ENCODE data around the gene DPEP3.
A peak's percentile ranks its signal among the peaks of the same experiment; 100 is the strongest.

DNA sequence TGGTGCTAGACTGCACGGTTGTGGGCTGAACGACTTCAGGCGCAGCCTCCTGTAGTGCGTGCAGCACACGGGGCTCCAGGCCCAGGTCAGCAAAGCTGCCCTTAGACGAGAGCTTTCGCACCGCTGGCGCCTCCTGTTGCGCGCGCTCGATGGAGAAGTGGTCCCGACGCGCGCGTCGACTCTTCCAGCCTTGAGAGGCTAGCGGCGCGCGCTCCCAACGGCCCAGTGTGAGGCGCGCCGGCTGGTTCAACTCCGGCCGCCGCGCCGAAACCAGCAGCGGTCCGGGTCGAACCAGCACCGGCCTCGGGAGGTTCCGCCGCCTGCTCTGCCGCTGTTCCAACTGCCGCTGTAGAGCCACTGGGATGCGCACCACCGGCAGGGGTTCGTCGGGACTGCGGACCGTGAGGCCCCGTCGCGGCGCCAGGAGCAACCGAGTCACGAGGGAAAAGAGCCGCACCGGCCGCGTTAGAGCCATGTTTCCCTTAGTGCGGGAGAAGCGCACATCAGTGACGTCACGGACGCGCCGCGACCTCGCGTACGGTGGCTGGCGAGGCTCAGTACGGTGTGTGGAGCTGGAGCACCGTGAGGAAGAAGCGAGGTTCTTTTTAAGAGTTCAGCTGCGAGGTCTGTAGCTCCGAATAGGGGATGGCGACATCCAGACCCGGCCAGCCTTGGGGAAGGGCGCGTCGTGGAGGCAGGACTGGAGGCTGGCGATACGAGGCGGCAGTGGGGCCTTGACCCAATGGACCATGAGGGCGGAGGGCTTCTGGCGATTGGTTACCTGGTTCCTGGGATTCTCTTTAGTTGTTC is 42.6 kb upstream of the DPEP3 start, which contains the start of the genes DDX28 and DUS2:
- TF ChIP-seq, protein P1, sequence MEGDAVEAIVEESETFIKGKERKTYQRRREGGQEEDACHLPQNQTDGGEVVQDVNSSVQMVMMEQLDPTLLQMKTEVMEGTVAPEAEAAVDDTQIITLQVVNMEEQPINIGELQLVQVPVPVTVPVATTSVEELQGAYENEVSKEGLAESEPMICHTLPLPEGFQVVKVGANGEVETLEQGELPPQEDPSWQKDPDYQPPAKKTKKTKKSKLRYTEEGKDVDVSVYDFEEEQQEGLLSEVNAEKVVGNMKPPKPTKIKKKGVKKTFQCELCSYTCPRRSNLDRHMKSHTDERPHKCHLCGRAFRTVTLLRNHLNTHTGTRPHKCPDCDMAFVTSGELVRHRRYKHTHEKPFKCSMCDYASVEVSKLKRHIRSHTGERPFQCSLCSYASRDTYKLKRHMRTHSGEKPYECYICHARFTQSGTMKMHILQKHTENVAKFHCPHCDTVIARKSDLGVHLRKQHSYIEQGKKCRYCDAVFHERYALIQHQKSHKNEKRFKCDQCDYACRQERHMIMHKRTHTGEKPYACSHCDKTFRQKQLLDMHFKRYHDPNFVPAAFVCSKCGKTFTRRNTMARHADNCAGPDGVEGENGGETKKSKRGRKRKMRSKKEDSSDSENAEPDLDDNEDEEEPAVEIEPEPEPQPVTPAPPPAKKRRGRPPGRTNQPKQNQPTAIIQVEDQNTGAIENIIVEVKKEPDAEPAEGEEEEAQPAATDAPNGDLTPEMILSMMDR (optimal IDR thresholded peaks at IDR 0.05 in 1 of 3, IDR thresholded peaks at IDR 0.05 in 1 of 3, conservative IDR thresholded peaks at IDR 0.05 in 1 of 3; ENCODE audit: extremely low read depth in 1 of 3, insufficient read depth in 2 of 3, low read length in 3 of 3): peak in 1 of 3 experiments; percentile 16
- TF ChIP-seq EZH2 (IDR thresholded peaks at IDR 0.05; ENCODE audit: low read length): no peak

Data from keratinocyte (primary cell).